Panc1 (cell line): ENCODE results near the gene SERP2.

ENCODE experiments used
- POLR2AphosphoS5 ChIP-seq: IDR thresholded peaks from 2 replicates; pipeline ENCODE4 v1.6.1; 2012; ENCODE audit warnings: mild to moderate bottlenecking, low read depth, low read length, moderate library complexity
- TF ChIP-seq, protein P1 (sequence below), 2 experiments: IDR thresholded peaks; 2 replicates each; pipeline ENCODE4 v1.6.1; 2011 to 2012; ENCODE audit warnings: low read depth in 2 of 2, control low read depth in 1 of 2, low read length in 1 of 2, mild to moderate bottlenecking in 1 of 2, moderate library complexity in 1 of 2; ENCODE audit not compliant: insufficient read depth in 1 of 2
- TF ChIP-seq, protein P2 (sequence below): fragments of 450-650 bp; IDR thresholded peaks from 2 replicates; pipeline ENCODE4 v1.5.1; 2017; ENCODE audit warnings: mild to moderate bottlenecking

DNA sequence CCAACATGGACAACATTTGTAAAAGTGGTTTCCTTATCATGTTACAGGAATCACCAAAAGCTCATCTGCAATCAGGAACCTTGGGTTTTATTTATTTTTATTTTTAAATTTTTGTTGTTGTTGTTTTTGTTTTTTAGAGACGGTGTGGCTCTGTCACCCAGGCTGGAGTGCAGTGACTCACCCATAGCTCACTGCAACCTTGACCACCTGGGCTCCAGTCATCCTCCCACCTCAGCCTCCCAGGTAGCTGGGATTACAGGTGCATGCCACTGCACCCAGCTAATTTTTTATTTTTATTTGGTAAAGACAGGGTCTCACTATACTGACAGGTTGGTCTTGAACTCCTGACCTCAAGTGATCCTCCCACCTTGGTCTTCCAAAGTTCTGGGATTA is 13.6 kb upstream of the SERP2 start:
- TF ChIP-seq, protein P1, sequence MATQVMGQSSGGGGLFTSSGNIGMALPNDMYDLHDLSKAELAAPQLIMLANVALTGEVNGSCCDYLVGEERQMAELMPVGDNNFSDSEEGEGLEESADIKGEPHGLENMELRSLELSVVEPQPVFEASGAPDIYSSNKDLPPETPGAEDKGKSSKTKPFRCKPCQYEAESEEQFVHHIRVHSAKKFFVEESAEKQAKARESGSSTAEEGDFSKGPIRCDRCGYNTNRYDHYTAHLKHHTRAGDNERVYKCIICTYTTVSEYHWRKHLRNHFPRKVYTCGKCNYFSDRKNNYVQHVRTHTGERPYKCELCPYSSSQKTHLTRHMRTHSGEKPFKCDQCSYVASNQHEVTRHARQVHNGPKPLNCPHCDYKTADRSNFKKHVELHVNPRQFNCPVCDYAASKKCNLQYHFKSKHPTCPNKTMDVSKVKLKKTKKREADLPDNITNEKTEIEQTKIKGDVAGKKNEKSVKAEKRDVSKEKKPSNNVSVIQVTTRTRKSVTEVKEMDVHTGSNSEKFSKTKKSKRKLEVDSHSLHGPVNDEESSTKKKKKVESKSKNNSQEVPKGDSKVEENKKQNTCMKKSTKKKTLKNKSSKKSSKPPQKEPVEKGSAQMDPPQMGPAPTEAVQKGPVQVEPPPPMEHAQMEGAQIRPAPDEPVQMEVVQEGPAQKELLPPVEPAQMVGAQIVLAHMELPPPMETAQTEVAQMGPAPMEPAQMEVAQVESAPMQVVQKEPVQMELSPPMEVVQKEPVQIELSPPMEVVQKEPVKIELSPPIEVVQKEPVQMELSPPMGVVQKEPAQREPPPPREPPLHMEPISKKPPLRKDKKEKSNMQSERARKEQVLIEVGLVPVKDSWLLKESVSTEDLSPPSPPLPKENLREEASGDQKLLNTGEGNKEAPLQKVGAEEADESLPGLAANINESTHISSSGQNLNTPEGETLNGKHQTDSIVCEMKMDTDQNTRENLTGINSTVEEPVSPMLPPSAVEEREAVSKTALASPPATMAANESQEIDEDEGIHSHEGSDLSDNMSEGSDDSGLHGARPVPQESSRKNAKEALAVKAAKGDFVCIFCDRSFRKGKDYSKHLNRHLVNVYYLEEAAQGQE (IDR thresholded peaks at IDR 0.05; ENCODE audit: insufficient read depth in 1 of 2, low read depth in 2 of 2, low read length in 1 of 2), result no peak
- TF ChIP-seq, protein P2, sequence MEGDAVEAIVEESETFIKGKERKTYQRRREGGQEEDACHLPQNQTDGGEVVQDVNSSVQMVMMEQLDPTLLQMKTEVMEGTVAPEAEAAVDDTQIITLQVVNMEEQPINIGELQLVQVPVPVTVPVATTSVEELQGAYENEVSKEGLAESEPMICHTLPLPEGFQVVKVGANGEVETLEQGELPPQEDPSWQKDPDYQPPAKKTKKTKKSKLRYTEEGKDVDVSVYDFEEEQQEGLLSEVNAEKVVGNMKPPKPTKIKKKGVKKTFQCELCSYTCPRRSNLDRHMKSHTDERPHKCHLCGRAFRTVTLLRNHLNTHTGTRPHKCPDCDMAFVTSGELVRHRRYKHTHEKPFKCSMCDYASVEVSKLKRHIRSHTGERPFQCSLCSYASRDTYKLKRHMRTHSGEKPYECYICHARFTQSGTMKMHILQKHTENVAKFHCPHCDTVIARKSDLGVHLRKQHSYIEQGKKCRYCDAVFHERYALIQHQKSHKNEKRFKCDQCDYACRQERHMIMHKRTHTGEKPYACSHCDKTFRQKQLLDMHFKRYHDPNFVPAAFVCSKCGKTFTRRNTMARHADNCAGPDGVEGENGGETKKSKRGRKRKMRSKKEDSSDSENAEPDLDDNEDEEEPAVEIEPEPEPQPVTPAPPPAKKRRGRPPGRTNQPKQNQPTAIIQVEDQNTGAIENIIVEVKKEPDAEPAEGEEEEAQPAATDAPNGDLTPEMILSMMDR, result no peak
- no peak for TF ChIP-seq POLR2AphosphoS5
